ENCODE data around the gene PKD2L2. TPM values are rescaled to one million over a fixed set of nuclear protein-coding genes. Genes with fewer than 3 reads are reported as not detected.
"Not testable (repeated sequence)": the region's sequence is repeated elsewhere in the genome, so short reads cannot be mapped to it uniquely, and the experiment has no call there.

PKD2L2 gene
- total RNA-seq, result not detected in 2 replicates

- POLR2A ChIA-PET, result interaction anchor here (0.6 to 4.0 kb wide), 21 partner anchors 9 to 144 kb away, joined by 3 to 46 read pairs (median 5); partner anchors contain the start of genes FAM13B and HNRNPA0
- Mint-ChIP-seq H3K4me1 (peaks cover 32% of the 10 kb centered on the region), H3K36me3 (ENCODE audit: low read depth) (peaks cover 2% of the 10 kb centered on the region), H3K27me3 (no peaks in the 10 kb centered on the region), H3K4me3 (peak within 1 kb of the TSS; percentile 92), H3K27ac (peak within 1 kb of the TSS; percentile 96), H3K9me3 (no peaks in the 10 kb centered on the region)
- CTCF ChIA-PET, result interaction anchor here (0.6 to 3.0 kb wide), 5 partner anchors 10 to 138 kb away, joined by 3 to 16 read pairs (median 4); no protein-coding TSS in a partner anchor
- intact Hi-C loops (cut with micrococcal nuclease), result loop anchor here (1.0 to 10.0 kb wide), 7 partner anchors 8 to 446 kb away; partner anchors contain the start of genes BRD8, CDC25C, FAM53C and HNRNPA0
- ATAC-seq (ENCODE audit: low read depth) (peak; percentile 98), DNase-seq (peak; percentile 84)
- TF ChIP-seq CTCF (IDR thresholded peaks at IDR 0.05), result no peak
These were observed at the start of gene PKD2L2 for GRCh38 chr5:137888863-137889759. Gene PKD2L2, plus strand, starts transcription at chr5:137889457. Its CDS starts 35 bp downstream, at chr5:137889492.

GRCh38 chr5:137842296-137842695, 47.0 kb upstream of the PKD2L2 start:
- ChIA-PET POLR2A (interaction anchor here (0.7 kb wide), 1 partner anchor 1434 kb away, joined by 3 read pairs; no protein-coding TSS in a partner anchor), CTCF (interaction anchor here (0.7 kb wide), 1 partner anchor 361 kb away, joined by 3 read pairs; no protein-coding TSS in a partner anchor)
- Mint-ChIP-seq H3K36me3 (ENCODE audit: low read depth) (peaks cover 15% of the 10 kb centered on the region), H3K27me3 (no peaks in the 10 kb centered on the region), H3K9me3 (no peaks in the 10 kb centered on the region), H3K4me1 (peaks cover 15% of the 10 kb centered on the region), H3K4me3 (no peak overlapping the region), H3K27ac (no peak overlapping the region)
- intact Hi-C loops (cut with micrococcal nuclease), result no loop called here
- DNase-seq, result no peak
- no peak for ATAC-seq (ENCODE audit: low read depth)
- no peak for TF ChIP-seq CTCF (IDR thresholded peaks at IDR 0.05)

GRCh38 chr5:137843676-137844299, 45.5 kb upstream of the PKD2L2 start:
- POLR2A ChIA-PET, result interaction anchor here (0.7 kb wide), 1 partner anchor 22 kb away, joined by 3 read pairs; no protein-coding TSS in a partner anchor
- DNase-seq, result no peak
- CTCF ChIA-PET, result no interaction called here
- peaks cover 15% of the 10 kb centered on the region for H3K36me3 Mint-ChIP-seq (ENCODE audit: low read depth)
- no peak overlapping the region for H3K27ac Mint-ChIP-seq
- intact Hi-C loops (cut with micrococcal nuclease), result no loop called here
- no peak for TF ChIP-seq CTCF (IDR thresholded peaks at IDR 0.05)
- no peaks in the 10 kb centered on the region for H3K27me3 Mint-ChIP-seq
- ATAC-seq (ENCODE audit: low read depth), result no peak
- H3K4me3 Mint-ChIP-seq, result no peak overlapping the region
- H3K9me3 Mint-ChIP-seq, result no peaks in the 10 kb centered on the region
- H3K4me1 Mint-ChIP-seq, result peaks cover 18% of the 10 kb centered on the region

GRCh38 chr5:137845472-137845871, 43.8 kb upstream of the PKD2L2 start:
- H3K27ac Mint-ChIP-seq, result no peak overlapping the region
- H3K9me3 Mint-ChIP-seq, result no peaks in the 10 kb centered on the region
- POLR2A ChIA-PET, result interaction anchor here (0.6 to 1.3 kb wide), 2 partner anchors 43 to 100 kb away, joined by 4 read pairs; partner anchors contain the start of gene PKD2L2
- no peak overlapping the region for H3K4me3 Mint-ChIP-seq
- H3K36me3 Mint-ChIP-seq (ENCODE audit: low read depth), result peaks cover 15% of the 10 kb centered on the region
- H3K4me1 Mint-ChIP-seq, result peaks cover 18% of the 10 kb centered on the region
- H3K27me3 Mint-ChIP-seq, result no peaks in the 10 kb centered on the region
- CTCF ChIA-PET, result no interaction called here
- TF ChIP-seq CTCF (IDR thresholded peaks at IDR 0.05), result no peak
- intact Hi-C loops (cut with micrococcal nuclease), result no loop called here
- ATAC-seq (ENCODE audit: low read depth) (no peak), DNase-seq (no peak)

GRCh38 chr5:137847687-137848086, 41.6 kb upstream of the PKD2L2 start:
- Mint-ChIP-seq H3K9me3 (no peaks in the 10 kb centered on the region), H3K36me3 (ENCODE audit: low read depth) (peaks cover 15% of the 10 kb centered on the region), H3K27me3 (no peaks in the 10 kb centered on the region), H3K4me1 (peaks cover 5% of the 10 kb centered on the region), H3K4me3 (no peak overlapping the region), H3K27ac (no peak overlapping the region)
- ATAC-seq (ENCODE audit: low read depth) (no peak), DNase-seq (no peak)
- CTCF ChIA-PET, result no interaction called here
- intact Hi-C loops (cut with micrococcal nuclease), result no loop called here
- POLR2A ChIA-PET, result no interaction called here
- TF ChIP-seq CTCF (IDR thresholded peaks at IDR 0.05), result no peak

GRCh38 chr5:137853165-137853564, 36.1 kb upstream of the PKD2L2 start:
- POLR2A ChIA-PET, result interaction anchor here (1.1 to 1.3 kb wide), 2 partner anchors 36 to 43 kb away, joined by 3 to 4 read pairs; partner anchors contain the start of gene PKD2L2
- ATAC-seq (ENCODE audit: low read depth); CTCF ChIA-PET; H3K4me3 Mint-ChIP-seq; DNase-seq; H3K36me3 Mint-ChIP-seq (ENCODE audit: low read depth); H3K9me3 Mint-ChIP-seq; H3K27me3 Mint-ChIP-seq; H3K27ac Mint-ChIP-seq: not testable (repeated sequence)
- peaks cover 17% of the 10 kb centered on the region for H3K4me1 Mint-ChIP-seq
- intact Hi-C loops (cut with micrococcal nuclease), result loop anchor here (5.0 kb wide), 1 partner anchor 34 kb away; the partner anchor contains the start of gene PKD2L2
